Measurements from ENCODE around the gene PRKCE.

PRKCE gene

GRCh38 chr2:46020416-46020815, 368.9 kb downstream of the PRKCE start:
- in situ Hi-C loops (cut with HindIII; ENCODE audit: low pct_ligation_motif_present, low sequenced_read_pairs): no loop called here
- H3K27ac ChIP-seq: no peak overlapping the region
- peak; percentile 24 for DNase-seq
- TF ChIP-seq CTCF (IDR thresholded peaks at IDR 0.05; ENCODE audit: low read depth, low read length, missing control alignments): no peak
- no peaks in the 10 kb centered on the region for H3K27me3 ChIP-seq (replicated peaks)
- no peak overlapping the region for H3K4me3 ChIP-seq (ENCODE audit: low read depth, low read length)
- no peaks in the 10 kb centered on the region for H3K36me3 ChIP-seq (replicated peaks)

GRCh38 chr2:46023165-46023854, 371.8 kb downstream of the PRKCE start:
- Histone ChIP-seq H3K36me3 (replicated peaks) (no peaks in the 10 kb centered on the region), H3K27me3 (replicated peaks) (no peaks in the 10 kb centered on the region), H3K4me3 (ENCODE audit: low read depth, low read length) (no peak overlapping the region), H3K27ac (no peak overlapping the region)
- DNase-seq: no peak
- in situ Hi-C loops (cut with HindIII; ENCODE audit: low pct_ligation_motif_present, low sequenced_read_pairs): no loop called here
- TF ChIP-seq CTCF (IDR thresholded peaks at IDR 0.05; ENCODE audit: low read depth, low read length, missing control alignments): no peak

GRCh38 chr2:46024146-46024779, 372.8 kb downstream of the PRKCE start:
- H3K27me3 ChIP-seq (replicated peaks): no peaks in the 10 kb centered on the region
- H3K27ac ChIP-seq: no peak overlapping the region
- in situ Hi-C loops (cut with HindIII; ENCODE audit: low pct_ligation_motif_present, low sequenced_read_pairs): no loop called here
- no peak for TF ChIP-seq CTCF (IDR thresholded peaks at IDR 0.05; ENCODE audit: low read depth, low read length, missing control alignments)
- H3K4me3 ChIP-seq (ENCODE audit: low read depth, low read length): no peak overlapping the region
- DNase-seq: no peak
- H3K36me3 ChIP-seq (replicated peaks): no peaks in the 10 kb centered on the region

- in situ Hi-C loops (cut with HindIII; ENCODE audit: low pct_ligation_motif_present, low sequenced_read_pairs): no loop called here
- TF ChIP-seq CTCF (IDR thresholded peaks at IDR 0.05; ENCODE audit: low read depth, low read length, missing control alignments): no peak
- Histone ChIP-seq H3K27me3 (replicated peaks) (no peaks in the 10 kb centered on the region), H3K4me3 (ENCODE audit: low read depth, low read length) (no peak overlapping the region), H3K36me3 (replicated peaks) (no peaks in the 10 kb centered on the region), H3K27ac (no peak overlapping the region)
- no peak for DNase-seq
Measured at GRCh38 chr2:46025081-46025480, 373.6 kb downstream of the PRKCE start.

GRCh38 chr2:46025676-46026075, 374.2 kb downstream of the PRKCE start:
- H3K4me3 ChIP-seq (ENCODE audit: low read depth, low read length): no peak overlapping the region
- DNase-seq: no peak
- no peaks in the 10 kb centered on the region for H3K36me3 ChIP-seq (replicated peaks)
- in situ Hi-C loops (cut with HindIII; ENCODE audit: low pct_ligation_motif_present, low sequenced_read_pairs): no loop called here
- no peak for TF ChIP-seq CTCF (IDR thresholded peaks at IDR 0.05; ENCODE audit: low read depth, low read length, missing control alignments)
- H3K27ac ChIP-seq: no peak overlapping the region
- no peaks in the 10 kb centered on the region for H3K27me3 ChIP-seq (replicated peaks)
